Muscle of back (tissue), 11 donors: ENCODE data around the gene LNX1. TPM values are rescaled to one million over a fixed set of nuclear protein-coding genes. Genes with fewer than 3 reads are reported as not detected.
"Not testable (repeated sequence)": the region's sequence is repeated elsewhere in the genome, so short reads cannot be mapped to it uniquely, and the experiment has no call there.

Experiments
- DNase-seq, 3 donors: peaks; one replicate each; pipeline versions ENCODE4 v3.0.0 to v3.0.0-alpha.2; 2013
- polyA plus RNA-seq, 10 donors: library from polyadenylated mRNA; unstranded; fragments of 120-200 nt; gene quantifications; one replicate each; pipeline ENCODE4 v1.2.1, GENCODE V29; 2013; ENCODE audit not compliant: insufficient read length in 10 of 10

Gene LNX1
- polyA plus RNA-seq, 10 donors, result 3.5 to 6.0 (median 4.4) TPM

DNA sequence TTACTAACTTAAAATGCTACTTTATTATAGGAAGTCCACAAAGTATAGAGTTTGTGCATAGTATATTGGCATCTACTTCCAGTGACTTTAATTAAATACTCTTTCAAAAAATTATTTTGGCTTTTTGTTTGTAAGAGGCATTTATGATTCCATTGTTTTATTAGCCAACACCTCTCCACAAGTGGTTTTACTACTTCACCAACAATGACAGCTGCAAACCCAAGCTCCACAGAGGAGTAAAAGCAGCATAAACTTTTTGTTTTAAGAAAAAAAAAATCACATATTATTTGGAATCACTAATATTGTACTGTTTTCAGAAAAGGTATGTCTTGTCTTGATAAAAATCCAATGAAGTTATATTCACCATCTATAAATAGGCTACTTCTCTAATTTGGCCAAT, 125.4 kb downstream of the LNX1 start:
- no peak for DNase-seq

DNA sequence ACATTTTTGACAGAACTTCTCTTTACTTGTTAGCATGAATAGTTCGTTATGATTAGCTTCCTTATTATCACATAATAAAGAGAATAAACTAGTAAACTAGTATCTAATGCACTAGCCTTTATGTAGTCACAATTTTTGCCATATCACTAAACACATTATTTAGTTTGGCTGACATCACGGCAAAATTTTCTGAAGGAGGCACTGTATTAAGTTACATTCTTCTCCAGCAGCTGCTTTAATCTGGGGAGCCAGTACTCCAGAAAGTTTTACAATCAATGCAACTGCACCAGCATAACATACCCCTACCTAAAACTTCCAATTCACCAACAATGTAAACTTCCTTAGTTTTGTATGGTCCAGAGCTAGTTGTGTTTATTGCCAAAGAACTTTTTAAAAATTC, 126.0 kb downstream of the LNX1 start:
- no peak for DNase-seq

DNA sequence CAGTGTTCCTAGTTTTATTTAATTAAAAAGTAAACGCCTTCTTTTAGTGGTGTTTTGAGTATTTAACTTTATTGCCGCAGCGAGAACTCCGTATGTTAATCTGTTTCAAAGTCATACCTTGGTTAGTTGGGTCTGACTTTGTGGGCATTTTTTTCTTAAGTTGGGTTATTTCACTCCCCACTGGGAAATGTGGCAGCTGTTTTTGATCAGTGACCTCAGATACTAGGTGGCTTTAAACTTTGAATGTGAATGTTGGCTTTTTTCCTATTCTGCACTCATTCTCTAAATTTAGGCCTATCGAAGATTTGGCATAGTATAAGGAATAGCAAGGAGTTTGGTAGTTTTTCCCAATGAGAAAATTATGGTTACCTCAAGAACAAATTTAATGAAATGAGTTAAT, 127.9 kb downstream of the LNX1 start:
- DNase-seq, result no peak

DNA sequence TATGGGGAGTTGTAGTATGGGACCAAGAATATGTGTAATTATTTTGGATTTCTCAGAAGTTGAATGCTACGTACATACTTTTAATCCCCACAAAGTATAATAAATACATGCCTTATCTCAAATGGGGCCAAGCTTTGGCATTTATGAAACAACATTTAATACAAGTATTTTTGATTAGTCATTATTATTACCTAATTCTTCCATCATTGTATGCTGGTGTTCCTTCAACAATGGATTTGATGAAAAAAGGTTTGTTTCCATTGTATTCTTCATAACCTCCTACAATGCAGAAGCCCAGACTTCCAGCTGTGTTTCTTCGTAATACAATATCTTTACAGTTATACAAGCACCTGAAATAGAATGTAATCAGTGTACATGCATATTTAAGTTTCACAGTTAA, 130.0 kb downstream of the LNX1 start:
- no peak for DNase-seq

DNA sequence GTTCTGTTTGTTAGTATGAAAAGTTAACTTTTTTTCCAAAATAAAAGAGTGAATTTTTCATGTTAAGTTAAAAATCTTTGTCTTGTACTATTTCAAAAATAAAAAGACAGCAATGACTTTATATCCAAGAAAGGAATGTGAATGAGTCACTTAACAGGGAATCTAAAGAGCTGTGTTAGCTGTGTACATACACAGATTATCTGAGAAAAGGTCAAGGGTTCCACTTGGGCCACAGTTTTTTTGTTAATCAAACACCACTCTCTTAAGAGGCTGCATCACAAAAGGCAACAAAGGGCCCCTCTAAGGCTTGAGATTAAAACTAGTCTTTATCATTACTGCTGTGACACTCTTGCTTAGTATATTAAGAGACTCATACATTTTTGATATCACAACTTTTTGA, 131.7 kb downstream of the LNX1 start:
- DNase-seq, result no peak

DNA sequence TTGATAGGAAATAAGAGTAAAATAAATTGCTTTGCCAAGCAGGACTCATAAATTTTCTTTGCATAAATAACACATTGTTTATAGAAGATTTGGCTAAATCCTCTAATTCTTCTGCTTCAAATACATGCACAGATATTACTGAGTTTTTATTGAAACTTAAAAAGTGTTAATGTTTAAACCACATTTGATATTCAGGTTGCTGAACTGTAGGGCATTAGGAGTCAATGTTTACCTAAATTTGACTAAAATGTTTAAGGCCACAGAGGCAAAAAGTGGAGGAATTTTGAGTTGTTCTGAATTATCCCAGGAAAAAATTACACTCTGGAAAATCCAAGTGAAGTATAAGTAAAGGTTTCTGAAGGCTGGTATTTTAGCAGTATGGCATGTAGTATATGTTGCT, 135.1 kb downstream of the LNX1 start:
- DNase-seq, result no peak

DNA sequence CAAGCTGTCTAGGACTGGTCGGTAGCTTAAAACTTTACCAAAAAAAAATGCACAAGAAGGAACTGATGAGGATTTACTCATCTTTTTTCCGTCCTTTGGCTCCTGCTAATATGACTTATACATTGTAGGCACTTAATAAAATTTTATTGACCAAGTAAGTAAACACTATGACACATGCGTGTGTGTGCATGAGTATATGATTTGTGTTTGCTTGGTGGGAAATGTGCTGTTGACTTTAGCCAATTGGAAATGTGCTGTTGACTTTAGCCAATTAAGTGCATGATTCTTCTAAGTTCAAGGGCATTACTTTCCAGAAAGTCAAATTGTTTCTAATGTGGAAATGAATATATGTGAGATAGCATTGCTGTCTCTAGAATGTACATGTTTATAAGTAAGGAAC, 135.5 kb downstream of the LNX1 start:
- DNase-seq, result no peak

DNA sequence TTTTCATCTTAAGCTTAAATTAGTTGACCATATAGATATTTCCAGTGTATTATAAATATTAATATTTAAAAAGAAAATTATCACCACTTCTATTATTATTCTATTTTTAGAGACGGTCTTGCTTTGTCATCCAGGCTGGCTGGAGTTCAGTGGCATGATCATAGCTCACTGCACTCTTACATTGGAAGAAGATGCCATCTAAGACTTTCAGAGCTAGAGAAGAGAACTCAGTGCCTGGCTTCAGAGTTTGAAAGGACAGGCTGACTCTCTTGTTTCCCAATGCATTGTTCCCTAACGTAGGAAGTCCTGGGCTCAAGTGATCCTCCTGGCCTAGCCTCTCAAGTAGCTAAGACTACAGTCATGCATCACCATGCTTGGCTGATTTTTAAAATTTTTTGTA, 137.9 kb downstream of the LNX1 start:
- no peak for DNase-seq

DNA sequence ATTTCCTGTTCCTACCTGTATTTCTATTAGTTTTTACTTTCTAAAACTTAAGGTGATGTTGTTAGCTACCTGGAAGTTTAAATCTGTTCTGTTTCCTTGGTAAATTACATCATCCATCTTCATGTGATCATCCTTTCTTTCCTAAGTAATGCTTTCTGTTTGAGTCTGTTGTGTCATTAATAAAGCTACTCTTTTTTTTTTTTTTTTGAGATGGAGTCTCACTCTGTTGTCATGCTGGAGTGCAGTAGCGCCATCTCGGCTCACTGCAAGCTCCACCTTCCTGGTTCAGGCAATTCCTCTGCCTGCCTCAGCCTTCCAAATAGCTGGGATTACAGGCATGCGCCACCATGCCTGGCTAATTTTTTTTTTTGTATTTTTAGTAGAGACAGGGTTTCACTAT, 140.5 kb downstream of the LNX1 start:
- no peak for DNase-seq

DNA sequence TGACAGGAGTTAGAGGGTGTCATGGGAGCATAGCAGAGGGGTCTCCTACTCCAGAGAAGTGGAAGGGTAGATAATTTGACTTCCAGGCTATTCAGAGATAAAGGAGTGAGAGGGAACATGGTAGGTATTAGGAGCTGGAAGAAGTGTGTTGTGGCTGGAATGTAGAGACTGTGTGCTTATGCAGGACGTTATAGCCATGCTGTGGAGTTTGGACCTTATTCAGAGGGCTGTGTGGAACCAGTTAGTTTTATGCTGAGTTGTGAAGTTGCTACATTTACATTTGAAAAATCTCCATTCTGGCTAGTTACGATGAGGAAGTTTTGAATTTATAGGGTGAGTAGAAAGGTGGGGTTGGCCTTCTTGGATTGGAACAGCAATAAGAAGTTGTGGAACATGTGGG, 146.3 kb downstream of the LNX1 start:
- DNase-seq, result no peak

DNA sequence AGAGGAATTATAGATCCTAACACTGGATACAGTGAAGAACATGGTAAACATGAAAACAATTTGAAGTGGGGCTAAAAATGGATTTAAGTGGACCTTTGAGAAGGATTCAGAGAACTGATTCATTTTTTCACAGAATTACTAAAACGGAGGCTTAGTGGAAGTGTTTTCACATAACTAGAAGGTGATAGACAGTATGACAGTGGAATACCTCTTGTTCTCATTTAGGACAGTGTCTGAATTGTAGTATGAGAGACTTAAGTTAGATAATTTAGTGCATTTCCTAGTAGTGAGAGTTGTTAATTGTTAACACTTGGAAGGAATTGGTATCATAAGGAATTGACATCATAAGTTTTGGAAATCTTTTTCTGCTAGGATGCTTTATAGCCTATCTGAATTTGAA, 149.7 kb downstream of the LNX1 start:
- no peak for DNase-seq

DNA sequence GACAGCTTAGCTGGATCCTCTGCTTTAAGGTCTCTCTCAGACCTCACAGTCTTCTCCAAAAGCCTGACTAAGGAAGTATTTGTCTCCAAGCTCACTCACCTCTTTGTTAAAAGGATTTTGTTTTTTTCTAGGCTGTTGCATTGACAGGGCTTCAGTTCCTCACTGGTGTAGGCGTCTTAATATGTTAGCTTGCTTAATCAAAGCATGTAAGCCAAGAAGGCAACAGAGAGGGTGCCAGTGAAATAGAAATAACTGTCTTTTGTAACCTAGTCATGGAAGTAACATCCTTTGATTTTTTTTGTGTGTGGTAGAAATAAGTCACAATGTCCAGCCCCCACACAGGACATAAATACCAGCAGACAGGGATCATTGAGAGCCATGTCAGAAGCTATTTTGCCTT, 155.0 kb downstream of the LNX1 start:
- DNase-seq, result no peak

DNA sequence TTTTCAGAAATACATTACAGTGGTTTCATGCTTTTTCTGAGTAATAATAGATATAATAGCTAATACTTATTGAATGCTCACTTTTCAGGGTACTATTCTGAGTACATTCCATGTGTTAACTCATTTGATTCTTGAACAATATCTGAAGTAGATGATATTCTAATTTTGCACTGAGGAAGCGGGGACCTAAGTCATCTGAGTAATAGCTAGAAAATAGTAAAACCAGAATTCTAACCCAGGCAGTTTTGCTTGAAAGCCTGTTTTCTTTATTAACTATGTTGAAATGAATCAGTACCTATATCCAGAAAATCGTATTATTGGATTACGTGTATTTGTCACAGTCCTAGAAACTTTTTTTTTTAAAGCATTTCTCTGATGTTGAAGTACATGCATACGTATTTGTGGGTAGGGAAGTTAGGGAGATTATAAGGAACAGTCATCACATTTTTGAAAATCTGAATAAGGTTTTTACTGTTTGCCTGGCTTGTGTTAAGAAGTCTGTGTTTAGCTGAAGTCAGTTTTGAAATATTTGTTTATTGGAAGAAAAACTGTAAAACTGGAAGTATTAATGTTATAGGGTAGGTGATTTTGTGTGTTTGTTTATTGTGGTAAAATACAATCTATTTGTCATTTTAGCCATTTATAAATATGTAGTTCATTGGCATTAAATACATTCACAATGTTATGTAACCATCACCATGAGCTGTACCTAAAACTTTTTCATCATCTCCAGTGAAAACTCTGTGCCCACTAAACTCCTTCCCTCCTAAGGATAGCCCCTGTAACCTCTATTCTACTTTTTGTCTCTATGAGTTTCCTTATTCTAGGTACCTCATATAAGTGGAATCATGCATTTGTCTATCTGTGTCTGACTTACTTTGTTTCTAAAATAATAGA, 158.5 kb downstream of the LNX1 start:
- no peak for DNase-seq

DNA sequence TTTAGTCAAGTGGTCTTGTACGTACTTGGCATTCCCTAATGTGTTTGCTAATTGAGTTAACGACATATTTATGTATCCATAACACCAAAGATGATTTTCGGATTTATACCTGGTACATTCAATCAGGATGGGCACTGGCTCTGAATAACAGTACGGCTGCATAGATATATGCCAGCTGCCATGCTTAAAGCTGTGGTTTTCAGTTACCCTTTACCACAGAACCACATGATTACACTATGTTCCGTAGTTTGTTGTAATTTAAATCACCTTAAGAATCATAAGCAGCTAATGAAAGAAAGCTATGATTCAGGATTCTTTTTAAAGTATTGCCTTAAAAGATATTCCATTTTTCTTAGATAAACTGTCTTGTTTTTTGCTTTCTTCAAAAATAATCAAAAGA, 160.2 kb downstream of the LNX1 start:
- DNase-seq, result no peak

DNA sequence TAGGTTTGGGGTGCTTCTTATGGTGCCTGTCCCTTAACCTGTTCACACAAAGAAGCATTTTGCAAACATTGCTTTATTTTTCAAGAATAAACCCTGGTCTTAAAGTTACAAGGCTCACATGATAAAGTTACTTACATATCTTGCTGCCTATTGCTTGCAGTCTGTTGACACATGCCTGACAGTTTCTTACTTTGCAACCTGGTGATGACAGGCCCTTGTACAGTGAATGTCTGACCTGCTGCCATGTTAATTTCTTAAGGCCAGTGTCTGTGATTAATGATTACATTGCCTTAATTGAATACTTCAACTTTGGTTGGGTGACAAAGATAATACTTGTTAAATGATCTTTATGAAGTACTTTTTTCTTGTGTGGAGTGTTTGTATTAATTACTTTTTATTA, 163.9 kb downstream of the LNX1 start:
- DNase-seq, result no peak

DNA sequence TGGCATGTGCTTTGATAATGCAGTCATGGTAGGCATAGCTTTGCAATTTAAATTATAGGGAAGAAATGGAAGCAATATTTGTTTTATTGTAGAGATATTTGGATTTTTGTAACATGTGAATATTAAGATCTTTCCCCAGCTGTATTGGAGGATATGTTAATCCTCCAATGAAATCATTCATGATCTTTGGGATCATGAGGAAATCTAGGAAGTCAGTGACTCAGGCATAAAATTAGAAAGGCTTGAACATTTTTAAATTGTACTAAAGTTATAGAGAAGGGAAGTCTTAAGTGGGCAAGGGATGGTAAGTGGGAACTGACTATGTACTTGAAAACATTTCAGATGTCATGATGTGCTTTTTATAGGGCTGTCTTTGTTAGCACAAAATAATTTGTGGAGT, 167.0 kb downstream of the LNX1 start:
- no peak for DNase-seq

DNA sequence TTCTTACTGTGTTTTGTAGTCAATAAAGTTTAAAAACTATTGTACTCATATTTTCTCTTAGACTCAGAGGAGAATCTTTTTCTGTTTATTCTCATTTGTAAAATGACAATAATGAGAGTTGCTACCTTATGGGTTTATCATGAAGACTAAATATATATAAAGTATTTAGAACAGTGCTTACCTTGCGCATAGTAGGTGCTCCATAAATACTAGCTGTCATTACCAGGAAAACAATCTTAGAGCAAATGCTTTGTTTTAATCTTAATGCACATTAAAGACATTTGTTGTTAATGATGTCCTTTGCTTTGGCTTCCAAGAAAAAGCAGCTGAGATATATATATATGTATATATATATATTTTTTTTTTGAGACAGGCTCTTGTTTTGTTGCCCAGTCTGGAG, 168.9 kb downstream of the LNX1 start:
- no peak for DNase-seq

DNA sequence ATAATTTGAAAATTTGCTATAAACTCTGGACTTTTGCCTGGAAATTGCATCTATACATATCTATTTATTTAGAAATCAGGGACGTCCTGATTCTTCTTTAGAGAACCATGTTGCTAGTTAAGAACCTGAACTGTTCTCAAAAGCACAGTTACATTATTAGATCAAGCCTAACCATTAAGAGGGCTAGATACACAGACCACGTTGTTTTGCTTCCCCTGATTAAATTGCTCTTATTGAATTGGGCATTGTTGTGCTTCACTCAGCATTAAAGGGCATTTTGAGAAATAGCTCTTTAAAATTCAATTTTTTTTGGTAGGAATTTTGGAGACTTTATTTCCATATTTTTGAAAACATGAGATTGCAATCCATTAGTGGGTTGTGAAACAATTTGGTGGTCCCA, 169.5 kb downstream of the LNX1 start:
- no peak for DNase-seq

DNA sequence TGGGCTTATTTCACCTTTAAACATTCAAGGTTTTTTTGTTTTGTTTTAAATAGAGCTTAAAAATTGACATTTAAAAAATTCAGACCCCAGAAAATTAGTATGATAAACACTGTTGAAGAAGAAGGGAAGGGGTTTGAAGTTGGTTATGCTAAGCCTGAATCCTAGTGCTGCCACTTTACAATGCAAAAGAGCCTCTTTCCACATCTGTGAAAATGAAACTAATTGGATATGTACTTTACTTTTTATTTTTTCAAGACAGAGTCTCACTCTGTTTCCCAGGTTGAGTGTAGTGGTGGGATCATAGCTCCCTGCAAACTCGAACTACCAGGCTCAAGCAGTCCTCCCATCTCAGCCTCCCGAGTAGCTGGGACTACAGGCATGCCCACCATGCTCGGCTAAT, 172.1 kb downstream of the LNX1 start:
- no peak for DNase-seq

DNA sequence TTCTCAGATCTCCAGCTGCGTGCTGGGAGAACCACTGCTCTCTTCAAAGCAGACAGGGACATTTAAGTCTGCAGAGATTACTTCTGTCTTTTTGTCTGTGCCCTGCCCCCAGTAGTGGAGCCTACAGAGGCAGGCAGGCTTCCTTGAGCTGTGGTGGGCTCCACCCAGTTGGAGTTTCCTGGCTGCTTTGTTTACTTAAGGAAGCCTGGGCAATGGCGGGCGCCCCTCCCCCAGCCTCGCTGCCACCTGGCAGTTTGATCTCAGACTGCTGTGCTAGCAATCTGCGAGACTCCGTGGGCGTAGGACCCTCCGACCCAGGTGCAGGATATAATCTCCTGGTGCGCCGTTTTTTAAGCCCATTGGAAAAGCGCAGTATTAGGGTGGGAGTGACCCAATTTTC, 181.8 kb downstream of the LNX1 start:
- DNase-seq, result not testable (repeated sequence)
